Mesenchymal stem cell (in vitro differentiated cells and primary cell): ENCODE data around the gene SOSTDC1.

Experiments used
- DNase-seq: peaks from one replicate; pipeline ENCODE4 v3.0.0-alpha.2; 2013
- H2AFZ ChIP-seq: one replicate; pipeline ENCODE4 v1.6.1; 2013; ENCODE audit warnings: low read depth, mild to moderate bottlenecking, control low read depth, inconsistent platforms, low read length, moderate library complexity
- H2AK5ac ChIP-seq: 2 replicates; pipeline ENCODE4 v1.6.1; 2013; ENCODE audit warnings: low read length, moderate library complexity, mild to moderate bottlenecking, inconsistent platforms; ENCODE audit not compliant: severe bottlenecking
- H2BK120ac ChIP-seq: one replicate; pipeline ENCODE4 v1.6.1; 2013; ENCODE audit warnings: low read depth, mild to moderate bottlenecking, inconsistent platforms, low read length, moderate library complexity
- H2BK12ac ChIP-seq, 2 experiments: one replicate each; pipeline ENCODE4 v1.6.1; 2013; ENCODE audit warnings: inconsistent platforms in 2 of 2, low read length in 2 of 2, mild to moderate bottlenecking in 2 of 2, moderate library complexity in 2 of 2, control low read depth in 1 of 2
- H2BK15ac ChIP-seq: one replicate; pipeline ENCODE4 v1.6.1; 2013; ENCODE audit warnings: mild to moderate bottlenecking, low read depth, inconsistent platforms; ENCODE audit not compliant: poor library complexity, severe bottlenecking
- H2BK5ac ChIP-seq: 2 replicates; pipeline ENCODE4 v1.6.1; 2013; ENCODE audit warnings: low read depth, mild to moderate bottlenecking, low read length, control low read depth, inconsistent platforms; ENCODE audit not compliant: poor library complexity, severe bottlenecking
- H3K14ac ChIP-seq, 2 experiments: one replicate each; pipeline ENCODE4 v1.6.1; 2013; ENCODE audit warnings: inconsistent platforms in 2 of 2, low read length in 2 of 2, control low read depth in 1 of 2, mild to moderate bottlenecking in 1 of 2, moderate library complexity in 1 of 2
- H3K18ac ChIP-seq, 2 experiments: one replicate each; pipeline ENCODE4 v1.6.1; 2013; ENCODE audit warnings: inconsistent platforms in 2 of 2, low read length in 2 of 2, control low read depth in 1 of 2, low read depth in 1 of 2, mild to moderate bottlenecking in 1 of 2
- H3K23ac ChIP-seq, 2 experiments: one replicate each; pipeline ENCODE4 v1.6.1; 2013; ENCODE audit warnings: inconsistent platforms in 2 of 2, low read length in 2 of 2, mild to moderate bottlenecking in 2 of 2, moderate library complexity in 2 of 2, control low read depth in 1 of 2
- H3K27ac ChIP-seq: 2 replicates; pipeline ENCODE4 v1.5.1; 2013; ENCODE audit warnings: mild to moderate bottlenecking, moderate library complexity, low read length, control low read depth, inconsistent platforms; ENCODE audit not compliant: poor library complexity, severe bottlenecking
- H3K27me3 ChIP-seq, 2 experiments: 2 replicates each; pipeline versions ENCODE4 v1.6.1 to v1.7.0; 2013; ENCODE audit warnings: low read length in 2 of 2, mild to moderate bottlenecking in 2 of 2, moderate library complexity in 2 of 2, control low read depth in 1 of 2, inconsistent platforms in 1 of 2; ENCODE audit not compliant: control insufficient read depth in 1 of 2, insufficient read depth in 1 of 2
- H3K36me3 ChIP-seq, 2 experiments: 2 replicates each; pipeline versions ENCODE4 v1.6.1 to v1.7.0; 2013; ENCODE audit warnings: low read length in 2 of 2, control low read depth in 1 of 2, inconsistent platforms in 1 of 2, low read depth in 1 of 2, mild to moderate bottlenecking in 1 of 2; ENCODE audit not compliant: insufficient read depth in 2 of 2, control insufficient read depth in 1 of 2
- H3K4ac ChIP-seq, 2 experiments: one replicate each; pipeline ENCODE4 v1.6.1; 2013; ENCODE audit warnings: inconsistent platforms in 2 of 2, low read length in 2 of 2, mild to moderate bottlenecking in 2 of 2, moderate library complexity in 2 of 2, control low read depth in 1 of 2, low read depth in 1 of 2
- H3K4me1 ChIP-seq: 2 replicates; pipeline ENCODE4 v1.6.1; 2013; ENCODE audit warnings: low read depth, low read length, control low read depth; ENCODE audit not compliant: control insufficient read depth, insufficient read depth
- H3K4me2 ChIP-seq: 2 replicates; pipeline ENCODE4 v1.6.1; 2013; ENCODE audit warnings: low read length, mild to moderate bottlenecking, inconsistent platforms; ENCODE audit not compliant: poor library complexity, severe bottlenecking
- H3K4me3 ChIP-seq, 2 experiments: 2 replicates each; pipeline versions ENCODE4 v1.5.1 to v1.7.0; 2013; ENCODE audit warnings: low read length in 2 of 2, mild to moderate bottlenecking in 2 of 2, control low read depth in 1 of 2, low read depth in 1 of 2; ENCODE audit not compliant: insufficient read depth in 1 of 2
- H3K79me1 ChIP-seq: replicated peaks from 2 replicates; pipeline ENCODE4 v1.6.1; 2013; ENCODE audit warnings: mild to moderate bottlenecking, control low read depth, low read length, inconsistent platforms; ENCODE audit not compliant: poor library complexity, severe bottlenecking
- H3K9ac ChIP-seq: 2 replicates; pipeline ENCODE4 v1.7.0; 2013; ENCODE audit warnings: mild to moderate bottlenecking, low read length, moderate library complexity
- H3K9me3 ChIP-seq: 2 replicates; pipeline ENCODE4 v1.7.0; 2013; ENCODE audit warnings: mild to moderate bottlenecking, low read length; ENCODE audit not compliant: control insufficient read depth
- H4K8ac ChIP-seq: one replicate; pipeline ENCODE4 v1.6.1; 2013; ENCODE audit warnings: inconsistent platforms, mild to moderate bottlenecking, low read length, moderate library complexity
- H4K91ac ChIP-seq: one replicate; pipeline ENCODE4 v1.6.1; 2013; ENCODE audit warnings: mild to moderate bottlenecking, low read length, inconsistent platforms
- WGBS: methylation state at CpG from one replicate; pipeline ENCODE4 v1.1.7; 2013; ENCODE audit warnings: mixed read lengths; 5-methylcytosine and 5-hydroxymethylcytosine counted together

Gene SOSTDC1

DNA sequence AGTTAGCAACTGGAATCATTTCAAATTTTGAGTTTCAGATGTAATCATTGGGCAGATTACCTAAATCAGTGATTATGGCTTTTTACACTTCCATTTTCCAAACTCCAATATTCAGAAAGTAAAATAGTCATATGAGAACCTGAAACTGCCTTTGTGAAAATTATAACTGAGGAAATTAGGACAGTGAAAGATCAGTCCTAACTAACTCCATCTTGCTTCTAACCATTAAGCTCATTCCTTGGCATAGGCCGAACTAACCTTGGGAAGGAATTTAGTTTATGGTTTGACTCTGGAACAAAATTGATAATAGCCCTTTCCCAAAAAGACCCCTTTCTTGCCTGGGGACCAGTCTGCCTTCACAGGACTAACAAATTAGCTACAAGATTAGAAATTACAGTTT lies 46.4 kb downstream of the SOSTDC1 start:
- H2BK120ac ChIP-seq: no peak overlapping the region
- no peak overlapping the region for H3K4me2 ChIP-seq
- H4K8ac ChIP-seq: no peak overlapping the region
- H3K4ac ChIP-seq: no peak overlapping the region
- no peak overlapping the region for H3K14ac ChIP-seq
- H2BK5ac ChIP-seq: no peak overlapping the region
- H2BK12ac ChIP-seq: no peak overlapping the region
- no peak overlapping the region for H3K18ac ChIP-seq
- no peak overlapping the region for H3K4me3 ChIP-seq
- H3K27ac ChIP-seq: no peak overlapping the region
- H3K4me1 ChIP-seq: peaks cover 13% of the 10 kb centered on the region
- H3K79me1 ChIP-seq: peaks cover 11% of the 10 kb centered on the region
- no peak overlapping the region for H2AK5ac ChIP-seq
- H3K36me3 ChIP-seq: no peaks in the 10 kb centered on the region
- DNase-seq: no peak
- H3K23ac ChIP-seq: no peak overlapping the region
- H4K91ac ChIP-seq: no peak overlapping the region
- 100% methylated on average over 1 of the region's 1 CpG for WGBS
- no peak overlapping the region for H2BK15ac ChIP-seq
- no peak overlapping the region for H2AFZ ChIP-seq
- H3K9me3 ChIP-seq: no peaks in the 10 kb centered on the region
- no peak overlapping the region for H3K9ac ChIP-seq
- no peaks in the 10 kb centered on the region for H3K27me3 ChIP-seq

GRCh38 chr7:16417906-16418305 lies 47.6 kb downstream of the SOSTDC1 start:
- Histone ChIP-seq H3K14ac (no peak overlapping the region), H3K4ac (no peak overlapping the region)

GRCh38 chr7:16416289-16417282 lies 49.0 kb downstream of the SOSTDC1 start:
- Histone ChIP-seq H3K36me3 (no peaks in the 10 kb centered on the region), H3K4ac (no peak overlapping the region), H2BK120ac (no peak overlapping the region), H3K18ac (no peak overlapping the region), H3K4me2 (no peak overlapping the region), H2BK12ac (no peak overlapping the region), H3K4me3 (no peak overlapping the region), H2AFZ (no peak overlapping the region), H2AK5ac (no peak overlapping the region), H3K9me3 (no peaks in the 10 kb centered on the region), H3K9ac (no peak overlapping the region), H3K4me1 (peaks cover 13% of the 10 kb centered on the region), H4K91ac (no peak overlapping the region), H3K27ac (no peak overlapping the region), H2BK15ac (no peak overlapping the region), H4K8ac (no peak overlapping the region), H3K27me3 (no peaks in the 10 kb centered on the region), H3K79me1 (peaks cover 13% of the 10 kb centered on the region), H3K14ac (no peak overlapping the region), H3K23ac (no peak overlapping the region), H2BK5ac (no peak overlapping the region)
- WGBS: 66% methylated on average over 6 of the region's 7 CpGs
- peak; percentile 91 for DNase-seq

More at GRCh38 chr7:16417906-16418305, 47.6 kb downstream of the SOSTDC1 start:
- H4K8ac ChIP-seq: no peak overlapping the region
- no peak overlapping the region for H2BK12ac ChIP-seq
- H2AFZ ChIP-seq: no peak overlapping the region
- no peak overlapping the region for H2BK15ac ChIP-seq
- H3K18ac ChIP-seq: no peak overlapping the region
- peaks cover 13% of the 10 kb centered on the region for H3K79me1 ChIP-seq
- H3K9ac ChIP-seq: no peak overlapping the region
- H3K4me3 ChIP-seq: no peak overlapping the region
- no peak overlapping the region for H2BK120ac ChIP-seq
- no peak overlapping the region for H3K23ac ChIP-seq
- no peaks in the 10 kb centered on the region for H3K27me3 ChIP-seq
- H3K4me1 ChIP-seq: peaks cover 13% of the 10 kb centered on the region
- no peak overlapping the region for H3K4me2 ChIP-seq
- H3K9me3 ChIP-seq: no peaks in the 10 kb centered on the region
- no peak overlapping the region for H4K91ac ChIP-seq
- H2BK5ac ChIP-seq: no peak overlapping the region
- no peak overlapping the region for H2AK5ac ChIP-seq
- no CpG with 5 or more reads among the region's 1 CpG for WGBS
- no peak for DNase-seq
- H3K27ac ChIP-seq: no peak overlapping the region
- H3K36me3 ChIP-seq: no peaks in the 10 kb centered on the region

GRCh38 chr7:16412274-16413254 lies 53.0 kb downstream of the SOSTDC1 start:
- H3K9ac ChIP-seq: no peak overlapping the region
- no peak overlapping the region for H3K4me3 ChIP-seq
- H3K36me3 ChIP-seq: no peaks in the 10 kb centered on the region
- H3K18ac ChIP-seq: no peak overlapping the region
- H2BK5ac ChIP-seq: no peak overlapping the region
- 95% methylated on average over 7 of the region's 8 CpGs for WGBS
- no peak overlapping the region for H3K14ac ChIP-seq
- peaks cover 10% of the 10 kb centered on the region for H3K79me1 ChIP-seq
- no peak overlapping the region for H3K4ac ChIP-seq
- no peak overlapping the region for H3K4me2 ChIP-seq
- no peak overlapping the region for H2BK15ac ChIP-seq
- no peaks in the 10 kb centered on the region for H3K27me3 ChIP-seq
- H4K8ac ChIP-seq: no peak overlapping the region
- peaks cover 6% of the 10 kb centered on the region for H3K4me1 ChIP-seq
- H3K9me3 ChIP-seq: no peaks in the 10 kb centered on the region
- H3K23ac ChIP-seq: no peak overlapping the region
- no peak overlapping the region for H4K91ac ChIP-seq
- H2BK12ac ChIP-seq: no peak overlapping the region
- H2AK5ac ChIP-seq: no peak overlapping the region
- H2BK120ac ChIP-seq: no peak overlapping the region
- DNase-seq: no peak
- H3K27ac ChIP-seq: no peak overlapping the region
- H2AFZ ChIP-seq: no peak overlapping the region
